GM13976 (cell line): Measurements from ENCODE around the gene ENTPD5.

Experiments used
- DNase-seq: peaks from one replicate; pipeline ENCODE4 v3.0.0; 2012; ENCODE audit warnings: low spot score
- in situ Hi-C: fragments of 300-500 bp; cut with MboI; formaldehyde crosslinking; loops from one replicate; pipeline ENCODE4 v1.12.0; 2022; ENCODE audit warnings: low sequenced_read_pairs, mixed read lengths, inconsistent platforms; ENCODE audit not compliant: unreplicated experiment
- TF ChIP-seq, protein P1 (sequence below): IDR thresholded peaks from 2 replicates; pipeline ENCODE4 v1.5.1; 2012; ENCODE audit warnings: borderline replicate concordance, mild to moderate bottlenecking; ENCODE audit not compliant: insufficient read depth; ENCODE audit errors: extremely low read depth, missing control alignments, control extremely low read depth

The ENTPD5 gene

GRCh38 chr14:73968885-73969284, 50.2 kb downstream of the ENTPD5 start:
- TF ChIP-seq, protein P1, sequence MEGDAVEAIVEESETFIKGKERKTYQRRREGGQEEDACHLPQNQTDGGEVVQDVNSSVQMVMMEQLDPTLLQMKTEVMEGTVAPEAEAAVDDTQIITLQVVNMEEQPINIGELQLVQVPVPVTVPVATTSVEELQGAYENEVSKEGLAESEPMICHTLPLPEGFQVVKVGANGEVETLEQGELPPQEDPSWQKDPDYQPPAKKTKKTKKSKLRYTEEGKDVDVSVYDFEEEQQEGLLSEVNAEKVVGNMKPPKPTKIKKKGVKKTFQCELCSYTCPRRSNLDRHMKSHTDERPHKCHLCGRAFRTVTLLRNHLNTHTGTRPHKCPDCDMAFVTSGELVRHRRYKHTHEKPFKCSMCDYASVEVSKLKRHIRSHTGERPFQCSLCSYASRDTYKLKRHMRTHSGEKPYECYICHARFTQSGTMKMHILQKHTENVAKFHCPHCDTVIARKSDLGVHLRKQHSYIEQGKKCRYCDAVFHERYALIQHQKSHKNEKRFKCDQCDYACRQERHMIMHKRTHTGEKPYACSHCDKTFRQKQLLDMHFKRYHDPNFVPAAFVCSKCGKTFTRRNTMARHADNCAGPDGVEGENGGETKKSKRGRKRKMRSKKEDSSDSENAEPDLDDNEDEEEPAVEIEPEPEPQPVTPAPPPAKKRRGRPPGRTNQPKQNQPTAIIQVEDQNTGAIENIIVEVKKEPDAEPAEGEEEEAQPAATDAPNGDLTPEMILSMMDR: no peak
- no peak for DNase-seq
- in situ Hi-C loops: no loop called here

DNA sequence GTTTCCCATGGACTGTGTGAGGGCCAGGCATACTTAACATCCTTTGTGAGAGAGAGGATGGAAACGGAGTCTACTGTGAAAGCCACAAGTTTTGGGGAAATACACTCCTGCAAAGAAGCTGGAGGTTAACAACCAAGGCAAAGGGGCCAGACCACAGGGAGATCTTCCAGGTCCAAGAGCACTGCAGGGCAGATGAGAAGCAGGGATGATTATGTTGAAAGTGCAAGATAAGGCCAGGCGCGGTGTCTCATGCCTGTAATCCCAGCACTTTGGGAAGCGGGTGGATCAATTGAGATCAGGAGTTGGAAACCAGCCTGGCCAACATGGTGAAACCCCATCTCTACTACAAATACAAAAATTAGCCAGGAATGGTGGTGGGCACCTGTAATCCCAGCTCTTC, 53.9 kb downstream of the ENTPD5 start:
- in situ Hi-C loops: no loop called here
- TF ChIP-seq, protein P1: no peak
- no peak for DNase-seq

DNA sequence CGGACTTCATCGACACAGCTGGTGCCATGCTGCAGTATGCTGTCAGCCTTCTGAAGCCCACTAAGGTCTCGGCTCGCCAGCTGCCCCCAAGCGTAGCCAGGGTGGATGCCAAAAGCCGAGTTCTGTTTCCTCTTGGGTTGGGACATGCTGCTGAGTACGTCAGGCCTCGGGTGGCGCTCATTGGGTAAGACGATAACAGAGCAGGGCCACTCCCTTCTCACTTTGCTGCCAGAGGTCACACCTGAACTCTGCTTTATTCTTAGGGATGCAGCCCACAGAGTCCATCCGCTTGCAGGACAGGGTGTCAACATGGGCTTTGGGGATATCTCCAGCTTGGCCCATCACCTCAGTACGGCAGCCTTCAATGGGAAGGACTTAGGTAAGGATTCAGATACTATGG, 57.9 kb downstream of the ENTPD5 start:
- in situ Hi-C loops: no loop called here
- DNase-seq: no peak
- TF ChIP-seq, protein P1: no peak

- TF ChIP-seq, protein P1: no peak
- DNase-seq: no peak
- in situ Hi-C loops: no loop called here
These were observed 60.5 kb downstream of the ENTPD5 start for GRCh38 chr14:73958591-73958990.

DNA sequence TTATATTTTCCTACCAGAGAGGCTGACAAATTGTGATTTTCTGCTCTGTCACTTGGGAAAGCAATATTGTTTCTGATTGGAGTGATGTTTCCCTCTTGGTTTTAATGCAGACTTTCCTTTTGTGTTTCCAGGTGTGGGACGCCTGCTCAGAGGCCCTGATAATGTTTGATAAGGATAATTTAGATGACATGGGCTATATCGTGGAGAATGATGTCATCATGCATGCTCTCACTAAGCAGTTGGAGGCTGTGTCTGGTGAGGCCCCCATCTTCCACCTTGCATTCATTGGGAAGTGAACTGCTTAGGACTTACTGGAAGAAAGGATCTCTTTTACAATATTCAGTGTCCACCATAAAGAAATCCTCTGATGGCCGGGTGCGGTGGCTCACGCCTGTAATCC, 63.4 kb downstream of the ENTPD5 start:
- in situ Hi-C loops: no loop called here
- DNase-seq: no peak
- TF ChIP-seq, protein P1: no peak

DNA sequence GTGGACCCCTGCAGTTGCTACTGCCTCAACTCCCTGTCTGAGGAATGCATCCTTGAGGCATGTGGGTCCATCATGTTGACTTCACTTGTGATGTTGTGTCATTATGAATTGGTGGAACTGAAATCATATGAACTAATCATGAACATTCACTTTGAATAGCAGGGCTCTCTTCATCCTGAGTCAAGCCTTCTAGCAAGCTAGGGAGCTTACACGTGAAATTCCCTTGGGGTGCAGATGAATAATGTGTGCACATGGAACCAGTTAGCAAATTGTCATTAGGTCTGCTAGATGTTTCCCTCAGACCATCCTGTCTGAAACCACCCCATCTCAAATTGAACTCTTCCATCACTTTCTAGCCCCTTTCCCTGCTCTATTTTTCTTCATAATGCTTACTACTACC, 65.4 kb downstream of the ENTPD5 start:
- in situ Hi-C loops: no loop called here
- DNase-seq: no peak
- TF ChIP-seq, protein P1: no peak
